Measurements from ENCODE around the gene PRKAA2.
"Not testable (repeated sequence)": the region's sequence is repeated elsewhere in the genome, so short reads cannot be mapped to it uniquely, and the experiment has no call there.

Gene PRKAA2

GRCh38 chr1:56644919-56645676, at the start of gene PRKAA2:
Gene PRKAA2, plus strand, starts transcription at chr1:56645314. Its CDS starts 74 bp downstream, at chr1:56645388.
- DNase-seq (ENCODE audit: low read depth, low spot score): peak; percentile 77

GRCh38 chr1:56595397-56596191, 49.5 kb upstream of the PRKAA2 start:
- DNase-seq (ENCODE audit: low read depth, low spot score): not testable (repeated sequence)

- not testable (repeated sequence) for DNase-seq (ENCODE audit: low read depth, low spot score)
These were observed 35.0 kb upstream of the PRKAA2 start for GRCh38 chr1:56610097-56610496.

GRCh38 chr1:56610770-56611169, 34.3 kb upstream of the PRKAA2 start:
- not testable (repeated sequence) for DNase-seq (ENCODE audit: low read depth, low spot score)

- DNase-seq (ENCODE audit: low read depth, low spot score): peak; percentile 1
These were observed 28.0 kb upstream of the PRKAA2 start for GRCh38 chr1:56617141-56617540.

GRCh38 chr1:56625819-56626440, 19.2 kb upstream of the PRKAA2 start:
- no peak for DNase-seq (ENCODE audit: low read depth, low spot score)

- DNase-seq (ENCODE audit: low read depth, low spot score): no peak
These were observed 18.6 kb upstream of the PRKAA2 start for GRCh38 chr1:56626546-56626945.

GRCh38 chr1:56627019-56627635, 18.0 kb upstream of the PRKAA2 start:
- no peak for DNase-seq (ENCODE audit: low read depth, low spot score)

- no peak for DNase-seq (ENCODE audit: low read depth, low spot score)
These were observed 17.5 kb upstream of the PRKAA2 start for GRCh38 chr1:56627636-56628039.

GRCh38 chr1:56630786-56631185, 14.3 kb upstream of the PRKAA2 start:
- DNase-seq (ENCODE audit: low read depth, low spot score): no peak

GRCh38 chr1:56631901-56632300, 13.2 kb upstream of the PRKAA2 start:
- DNase-seq (ENCODE audit: low read depth, low spot score): no peak

GRCh38 chr1:56634981-56635380, 10.1 kb upstream of the PRKAA2 start:
- no peak for DNase-seq (ENCODE audit: low read depth, low spot score)

GRCh38 chr1:56638248-56638647, 6.9 kb upstream of the PRKAA2 start:
- no peak for DNase-seq (ENCODE audit: low read depth, low spot score)

GRCh38 chr1:56639211-56639610, 5.9 kb upstream of the PRKAA2 start:
- DNase-seq (ENCODE audit: low read depth, low spot score): peak; percentile 31

GRCh38 chr1:56643661-56644060, 1.5 kb upstream of the PRKAA2 start:
- no peak for DNase-seq (ENCODE audit: low read depth, low spot score)

GRCh38 chr1:56644064-56644918, 823 bp upstream of the PRKAA2 start:
- no peak for DNase-seq (ENCODE audit: low read depth, low spot score)

GRCh38 chr1:56645677-56646305, 677 bp downstream of the PRKAA2 start:
- no peak for DNase-seq (ENCODE audit: low read depth, low spot score)

GRCh38 chr1:56646611-56647010, 1.5 kb downstream of the PRKAA2 start:
- no peak for DNase-seq (ENCODE audit: low read depth, low spot score)

- no peak for DNase-seq (ENCODE audit: low read depth, low spot score)
These were observed 2.0 kb downstream of the PRKAA2 start for GRCh38 chr1:56647106-56647505.

GRCh38 chr1:56648546-56648945, 3.4 kb downstream of the PRKAA2 start:
- no peak for DNase-seq (ENCODE audit: low read depth, low spot score)

Measured in astrocyte of the hippocampus (primary cell).